HCT116 (cell line): ENCODE results near the gene TMEM266. TPM values are rescaled to one million over a fixed set of nuclear protein-coding genes. Genes with fewer than 3 reads are reported as not detected.

Experiments used
- ATAC-seq: fragments of 200-7000 bp; cut with Tn5 transposase; 2 replicates; pipeline ENCODE4 v1.9.1; 2020; ENCODE audit warnings: mild to moderate bottlenecking, moderate library complexity
- BruUV-seq: library from RNA; stranded (reverse); fragments of 400-500 nt; replicated peaks from 2 replicates; lab custom pipeline; 2021; lab: Mats Ljungman, UMichigan
- CTCF ChIA-PET: fragments of 300-600 bp; sonication (Branson Sonifier 250); formaldehyde crosslinking; loops from one replicate; lab custom pipeline; 2021; ENCODE audit warnings: antibody characterized with exemption; lab: Charles Lee
- POLR2A ChIA-PET: fragments of 300-600, 350-600 bp; sonication (Branson Sonifier 250); formaldehyde crosslinking; loops from one replicate; lab custom pipeline; 2021; ENCODE audit warnings: antibody characterized with exemption; lab: Charles Lee
- RAD21 ChIA-PET, 2 experiments: fragments of 300-600 bp; sonication (Branson Sonifier 250); formaldehyde crosslinking; loops; one replicate each; lab custom pipeline; 2023; ENCODE audit warnings: low total read pairs in 2 of 2; ENCODE audit not compliant: uncharacterized antibody in 2 of 2, unreplicated experiment in 2 of 2, low non-redundant PET in 1 of 2; lab: Charles Lee
- DNase-seq: peaks from one replicate; pipeline ENCODE4 v3.0.0-alpha.2; 2010; ENCODE audit warnings: low read depth, low spot score
- H2AFZ ChIP-seq: fragments of 200-600 bp; shearing (Covaris generic), sonication (generic); 2 replicates; pipeline ENCODE4 v1.6.1; 2017; ENCODE audit warnings: low read depth, mixed run types, mixed read lengths, antibody characterized with exemption, low read length; ENCODE audit not compliant: poor library complexity, severe bottlenecking
- H3K27ac ChIP-seq: 2 replicates; pipeline ENCODE4 v1.5.1; 2012; ENCODE audit warnings: low read depth, low read length
- H3K27me3 ChIP-seq: fragments of 200-600 bp; sonication (generic); 2 replicates; pipeline ENCODE4 v1.6.1; 2016; ENCODE audit warnings: mixed run types, low read length, mixed read lengths; ENCODE audit not compliant: insufficient read depth
- H3K36me3 ChIP-seq, 2 experiments: fragments of 200-500 bp in 1 of 2; fragments of 200-600 bp in 1 of 2; sonication (Bioruptor generic) in 1 of 2; sonication (generic) in 1 of 2; 2 replicates each; pipeline versions ENCODE4 v1.5.1 to v1.6.1; 2014 to 2016; ENCODE audit warnings: low read length in 2 of 2, inconsistent platforms in 1 of 2, mixed read lengths in 1 of 2, mixed run types in 1 of 2; ENCODE audit not compliant: insufficient read depth in 2 of 2, control insufficient read depth in 1 of 2
- H3K4me1 ChIP-seq, 2 experiments: fragments of 200-600 bp in 1 of 2; sonication (generic) in 1 of 2; 2 replicates each; pipeline versions ENCODE4 v1.5.1 to v1.6.1; 2012 to 2017; ENCODE audit warnings: low read length in 2 of 2, inconsistent platforms in 1 of 2, mild to moderate bottlenecking in 1 of 2, mixed read lengths in 1 of 2, mixed run types in 1 of 2, moderate library complexity in 1 of 2; ENCODE audit not compliant: insufficient read depth in 2 of 2, control insufficient read depth in 1 of 2
- H3K4me2 ChIP-seq: fragments of 200-600 bp; sonication (generic); 2 replicates; pipeline ENCODE4 v1.6.1; 2017; ENCODE audit warnings: mixed run types, low read length, mixed read lengths
- H3K4me3 ChIP-seq, 2 experiments: fragments of 200-600 bp in 1 of 2; sonication (generic) in 1 of 2; replicated peaks in 1 of 2; 2 replicates each; pipeline ENCODE4 v1.5.1; 2011 to 2016; ENCODE audit warnings: low read length in 2 of 2, control low read depth in 1 of 2, low read depth in 1 of 2, mild to moderate bottlenecking in 1 of 2, mixed read lengths in 1 of 2, mixed run types in 1 of 2
- H3K79me2 ChIP-seq: fragments of 200-600 bp; sonication (generic); 2 replicates; pipeline ENCODE4 v1.6.1; 2017; ENCODE audit warnings: mild to moderate bottlenecking, mixed run types, low read length, moderate library complexity, mixed read lengths; ENCODE audit not compliant: insufficient read depth
- H3K9ac ChIP-seq: fragments of 200-600 bp; sonication (generic); 2 replicates; pipeline ENCODE4 v1.6.1; 2016; ENCODE audit warnings: low read length, mixed read lengths
- H3K9me2 ChIP-seq: fragments of 200-600 bp; sonication (generic), shearing (Covaris generic); 2 replicates; pipeline ENCODE4 v1.6.1; 2017; ENCODE audit warnings: mixed run types, mild to moderate bottlenecking, moderate library complexity; ENCODE audit not compliant: insufficient read depth
- H3K9me3 ChIP-seq, 2 experiments: fragments of 200-500 bp in 1 of 2; fragments of 200-600 bp in 1 of 2; sonication (Bioruptor generic) in 1 of 2; sonication (generic) in 1 of 2; 2 replicates each; pipeline ENCODE4 v1.6.1; 2014 to 2017; ENCODE audit warnings: low read length in 2 of 2, mixed read lengths in 2 of 2, inconsistent platforms in 1 of 2, low read depth in 1 of 2, mild to moderate bottlenecking in 1 of 2, mixed run types in 1 of 2, moderate library complexity in 1 of 2; ENCODE audit not compliant: control insufficient read depth in 1 of 2, insufficient read depth in 1 of 2
- H4K20me1 ChIP-seq: fragments of 200-600 bp; sonication (generic), shearing (Covaris generic); 2 replicates; pipeline ENCODE4 v1.6.1; 2017; ENCODE audit warnings: mixed run types, mild to moderate bottlenecking, moderate library complexity; ENCODE audit not compliant: insufficient read depth
- CBX3 ChIP-seq: IDR thresholded peaks from 2 replicates; pipeline ENCODE4 v1.6.1; 2012; ENCODE audit warnings: low read depth
- ELF1 ChIP-seq: IDR thresholded peaks from 2 replicates; pipeline ENCODE4 v1.6.1; 2012; ENCODE audit warnings: low read depth, borderline replicate concordance
- EZH2 ChIP-seq: fragments of 200-600 bp; sonication (generic); IDR thresholded peaks from 2 replicates; pipeline ENCODE4 v1.6.1; 2017; ENCODE audit warnings: antibody characterized with exemption, mixed run types
- EZH2phosphoT487 ChIP-seq: fragments of 200-600 bp; IDR thresholded peaks from 2 replicates; pipeline ENCODE4 v1.6.1; 2018; ENCODE audit warnings: antibody characterized with exemption, borderline replicate concordance
- JUND ChIP-seq: IDR thresholded peaks from 2 replicates; pipeline ENCODE4 v1.6.1; 2012
- POLR2A ChIP-seq: IDR thresholded peaks from 2 replicates; pipeline ENCODE4 v1.7.0; 2011; ENCODE audit warnings: borderline replicate concordance; ENCODE audit not compliant: insufficient read depth, insufficient read length; ENCODE audit errors: extremely low read depth
- RAD21 ChIP-seq: IDR thresholded peaks from 2 replicates; pipeline ENCODE4 v1.6.1; 2012; ENCODE audit warnings: low read depth, mild to moderate bottlenecking
- SIN3A ChIP-seq: IDR thresholded peaks from 2 replicates; pipeline ENCODE4 v1.6.1; 2012; ENCODE audit warnings: low read depth
- SRF ChIP-seq: IDR thresholded peaks from 2 replicates; pipeline ENCODE4 v1.6.1; 2012; ENCODE audit warnings: low read depth
- TCF7L2 ChIP-seq: IDR thresholded peaks from 2 replicates; pipeline ENCODE4 v1.7.0; 2011; ENCODE audit warnings: borderline replicate concordance, inconsistent platforms; ENCODE audit not compliant: insufficient read depth, insufficient read length; ENCODE audit errors: extremely low read depth
- YY1 ChIP-seq: IDR thresholded peaks from 2 replicates; pipeline ENCODE4 v1.6.1; 2011; ENCODE audit warnings: low read length, low read depth, moderate library complexity, mild to moderate bottlenecking; ENCODE audit not compliant: insufficient replicate concordance; ENCODE audit errors: extremely low read depth
- ZFX ChIP-seq: fragments of 450-650 bp; IDR thresholded peaks from 2 replicates; pipeline ENCODE4 v1.6.1; 2017
- ZNF274 ChIP-seq: fragments of 200-500 bp; sonication (Bioruptor generic); IDR thresholded peaks from 2 replicates; pipeline ENCODE4 v1.6.1; 2014; ENCODE audit warnings: mild to moderate bottlenecking, low read depth, low read length, inconsistent platforms
- intact Hi-C: fragments of 100-400 bp; cut with micrococcal nuclease; formaldehyde crosslinking; loops from 2 replicates; pipeline ENCODE4 v1.10.0; 2022
- total RNA-seq: library from RNA; stranded (reverse); gene quantifications from one replicate; pipeline ENCODE4 v1.2.1, GENCODE V29; 2021; ENCODE audit not compliant: unreplicated experiment
- TF ChIP-seq, protein P1 (sequence below): IDR thresholded peaks from 2 replicates; pipeline ENCODE4 v1.6.1; 2012
- TF ChIP-seq, protein P2 (sequence below): IDR thresholded peaks from 2 replicates; pipeline ENCODE4 v1.6.1; 2012
- TF ChIP-seq, protein P3 (sequence below): IDR thresholded peaks from 2 replicates; pipeline ENCODE4 v1.6.1; 2011; ENCODE audit warnings: mild to moderate bottlenecking, low read length, moderate library complexity; ENCODE audit not compliant: insufficient replicate concordance; ENCODE audit errors: extremely low read depth

The TMEM266 gene
- total RNA-seq, 1 experiment from 2014 or later: 0.91 TPM

DNA sequence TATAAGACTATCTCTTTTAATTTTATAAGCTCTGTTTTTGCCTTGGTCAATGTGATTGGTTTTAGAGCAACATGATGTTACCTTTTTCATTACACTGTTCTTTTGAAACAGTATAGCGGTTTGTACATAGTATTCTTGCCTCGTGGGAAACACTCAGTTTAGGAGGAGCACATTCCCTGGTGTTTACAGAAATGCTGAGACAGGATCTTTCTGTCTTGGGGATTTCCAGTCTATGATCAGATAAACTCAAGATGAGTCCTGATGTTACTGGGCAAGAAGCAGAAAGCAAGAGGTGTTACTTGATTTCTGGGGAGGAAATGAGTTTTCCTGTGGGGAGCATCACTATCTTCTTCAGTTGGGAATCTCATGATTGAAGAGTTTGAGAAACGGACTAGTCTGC lies 2.5 kb downstream of the TMEM266 start:
- H3K9me3 ChIP-seq: no peaks in the 10 kb centered on the region
- no peak for ATAC-seq
- POLR2A ChIA-PET: no interaction called here
- no peaks in the 10 kb centered on the region for H3K79me2 ChIP-seq
- no peaks in the 10 kb centered on the region for H3K36me3 ChIP-seq
- no peak overlapping the region for H3K9ac ChIP-seq
- H3K27me3 ChIP-seq: peaks cover 22% of the 10 kb centered on the region
- H3K4me3 ChIP-seq: no peak overlapping the region
- H3K4me2 ChIP-seq: no peak overlapping the region
- intact Hi-C loops: no loop called here
- no peak overlapping the region for H2AFZ ChIP-seq
- H3K9me2 ChIP-seq: peaks cover 4% of the 10 kb centered on the region
- CTCF ChIA-PET: interaction anchor here (2.5 kb wide), 1 partner anchor 77 kb away, joined by 8 read pairs; no protein-coding TSS in a partner anchor
- DNase-seq: no peak
- H3K27ac ChIP-seq: no peak overlapping the region
- H4K20me1 ChIP-seq: no peaks in the 10 kb centered on the region
- BruUV-seq: no TSS peak
- peaks cover 3 to 21% of the 10 kb centered on the region in 2 experiments; a peak in 3 of 4 replicates for H3K4me1 ChIP-seq
- RAD21 ChIA-PET: no interaction called here
- TF ChIP-seq SIN3A (no peak), YY1 (no peak), JUND (no peak), ZFX (no peak), RAD21 (no peak), POLR2A (no peak), ELF1 (no peak), EZH2phosphoT487 (no peak), ZNF274 (no peak), CBX3 (no peak), SRF (no peak), EZH2 (no peak), TCF7L2 (no peak)
- TF ChIP-seq, protein P1, sequence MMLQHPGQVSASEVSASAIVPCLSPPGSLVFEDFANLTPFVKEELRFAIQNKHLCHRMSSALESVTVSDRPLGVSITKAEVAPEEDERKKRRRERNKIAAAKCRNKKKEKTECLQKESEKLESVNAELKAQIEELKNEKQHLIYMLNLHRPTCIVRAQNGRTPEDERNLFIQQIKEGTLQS: no peak
- TF ChIP-seq, protein P2, sequence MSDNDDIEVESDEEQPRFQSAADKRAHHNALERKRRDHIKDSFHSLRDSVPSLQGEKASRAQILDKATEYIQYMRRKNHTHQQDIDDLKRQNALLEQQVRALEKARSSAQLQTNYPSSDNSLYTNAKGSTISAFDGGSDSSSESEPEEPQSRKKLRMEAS: no peak
- TF ChIP-seq, protein P3, sequence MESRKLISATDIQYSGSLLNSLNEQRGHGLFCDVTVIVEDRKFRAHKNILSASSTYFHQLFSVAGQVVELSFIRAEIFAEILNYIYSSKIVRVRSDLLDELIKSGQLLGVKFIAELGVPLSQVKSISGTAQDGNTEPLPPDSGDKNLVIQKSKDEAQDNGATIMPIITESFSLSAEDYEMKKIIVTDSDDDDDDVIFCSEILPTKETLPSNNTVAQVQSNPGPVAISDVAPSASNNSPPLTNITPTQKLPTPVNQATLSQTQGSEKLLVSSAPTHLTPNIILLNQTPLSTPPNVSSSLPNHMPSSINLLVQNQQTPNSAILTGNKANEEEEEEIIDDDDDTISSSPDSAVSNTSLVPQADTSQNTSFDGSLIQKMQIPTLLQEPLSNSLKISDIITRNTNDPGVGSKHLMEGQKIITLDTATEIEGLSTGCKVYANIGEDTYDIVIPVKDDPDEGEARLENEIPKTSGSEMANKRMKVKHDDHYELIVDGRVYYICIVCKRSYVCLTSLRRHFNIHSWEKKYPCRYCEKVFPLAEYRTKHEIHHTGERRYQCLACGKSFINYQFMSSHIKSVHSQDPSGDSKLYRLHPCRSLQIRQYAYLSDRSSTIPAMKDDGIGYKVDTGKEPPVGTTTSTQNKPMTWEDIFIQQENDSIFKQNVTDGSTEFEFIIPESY: no peak
- TF ChIP-seq, all 23 proteins: peak for 0
